SIG-M5 treated with dmso at 0.1 percent for 504 hours (cell line): Measurements from ENCODE around the gene UBAC2.
A peak's percentile ranks its signal among the peaks of the same experiment; 100 is the strongest.
"Not testable (repeated sequence)": the region's sequence is repeated elsewhere in the genome, so short reads cannot be mapped to it uniquely, and the experiment has no call there.

Source experiments
- DNase-seq: peaks from one replicate; lab custom pipeline; 2025; ENCODE audit not compliant: unreplicated experiment; lab: John Stamatoyannopoulos, UW

UBAC2 gene

GRCh38 chr13:99182439-99182838 is 18.2 kb upstream of the UBAC2 start:
- no peak for DNase-seq

- no peak for DNase-seq
These were observed 15.0 kb upstream of the UBAC2 start for GRCh38 chr13:99185606-99186005.

GRCh38 chr13:99190147-99190985 is 10.3 kb upstream of the UBAC2 start:
- DNase-seq = no peak

GRCh38 chr13:99191336-99191899 is 9.2 kb upstream of the UBAC2 start:
- no peak for DNase-seq

GRCh38 chr13:99191900-99192399 is 8.7 kb upstream of the UBAC2 start:
- DNase-seq = peak; percentile 65

- no peak for DNase-seq
These were observed 8.2 kb upstream of the UBAC2 start for GRCh38 chr13:99192480-99192879.

GRCh38 chr13:99193152-99193551 is 7.5 kb upstream of the UBAC2 start:
- no peak for DNase-seq

GRCh38 chr13:99196466-99197116 is 4.1 kb upstream of the UBAC2 start:
- DNase-seq = peak; percentile 42

GRCh38 chr13:99197117-99197651 is 3.5 kb upstream of the UBAC2 start:
- DNase-seq = no peak

GRCh38 chr13:99199541-99200431 is 868 bp upstream of the UBAC2 start:
- peak; percentile 48 for DNase-seq

GRCh38 chr13:99203601-99204579 is 3.2 kb downstream of the UBAC2 start:
- no peak for DNase-seq

- DNase-seq = no peak
These were observed 5.1 kb downstream of the UBAC2 start for GRCh38 chr13:99205621-99206220.

- DNase-seq = no peak
These were observed 5.6 kb downstream of the UBAC2 start for GRCh38 chr13:99206226-99206625.

- DNase-seq = no peak
These were observed 6.2 kb downstream of the UBAC2 start for GRCh38 chr13:99206873-99207272.

- no peak for DNase-seq
These were observed 6.9 kb downstream of the UBAC2 start for GRCh38 chr13:99207511-99207910.

GRCh38 chr13:99208185-99208584 is 7.5 kb downstream of the UBAC2 start:
- no peak for DNase-seq

- DNase-seq = no peak
These were observed 8.3 kb downstream of the UBAC2 start for GRCh38 chr13:99208845-99209527.

- DNase-seq = not testable (repeated sequence)
These were observed 10.0 kb downstream of the UBAC2 start for GRCh38 chr13:99210627-99211026.
